T-helper 2 cell treated with Interferon-gamma antibody and Interleukin-4, amounts not matched to agents 5 μg/mL and 100 μg/mL, for 36 hours (primary cell): ENCODE data around the gene ST6GALNAC2.
"Not testable (repeated sequence)": the region's sequence is repeated elsewhere in the genome, so short reads cannot be mapped to it uniquely, and the experiment has no call there.

Experiments
- DNase-seq: peaks from one replicate; pipeline ENCODE4 v3.0.0; 2021; ENCODE audit warnings: low spot score
- H3K27ac Mint-ChIP-seq: one replicate; pipeline ENCODE4 v1.8.0; 2021; ENCODE audit warnings: mild to moderate bottlenecking, mixed read lengths
- H3K27me3 Mint-ChIP-seq: one replicate; pipeline ENCODE4 v1.8.0; 2021; ENCODE audit warnings: low read depth, mixed read lengths
- H3K36me3 Mint-ChIP-seq: one replicate; pipeline ENCODE4 v1.8.0; 2021; ENCODE audit warnings: low read depth, mixed read lengths
- H3K4me1 Mint-ChIP-seq: one replicate; pipeline ENCODE4 v1.8.0; 2021; ENCODE audit warnings: low read depth, mixed read lengths
- H3K4me3 Mint-ChIP-seq: one replicate; pipeline ENCODE4 v1.8.0; 2022; ENCODE audit warnings: mild to moderate bottlenecking, moderate library complexity, mixed read lengths
- H3K9me3 Mint-ChIP-seq: one replicate; pipeline ENCODE4 v1.8.0; 2021; ENCODE audit warnings: mixed read lengths

ST6GALNAC2 gene

GRCh38 chr17:76560877-76561221 lies 24.8 kb downstream of the ST6GALNAC2 start:
- Mint-ChIP-seq H3K27ac (peak overlapping the region; percentile 20), H3K27me3 (no peaks in the 10 kb centered on the region), H3K4me3 (peak overlapping the region; percentile 42), H3K36me3 (peaks cover 60% of the 10 kb centered on the region), H3K9me3 (no peaks in the 10 kb centered on the region), H3K4me1 (peaks cover 26% of the 10 kb centered on the region)
- no peak for DNase-seq

DNA sequence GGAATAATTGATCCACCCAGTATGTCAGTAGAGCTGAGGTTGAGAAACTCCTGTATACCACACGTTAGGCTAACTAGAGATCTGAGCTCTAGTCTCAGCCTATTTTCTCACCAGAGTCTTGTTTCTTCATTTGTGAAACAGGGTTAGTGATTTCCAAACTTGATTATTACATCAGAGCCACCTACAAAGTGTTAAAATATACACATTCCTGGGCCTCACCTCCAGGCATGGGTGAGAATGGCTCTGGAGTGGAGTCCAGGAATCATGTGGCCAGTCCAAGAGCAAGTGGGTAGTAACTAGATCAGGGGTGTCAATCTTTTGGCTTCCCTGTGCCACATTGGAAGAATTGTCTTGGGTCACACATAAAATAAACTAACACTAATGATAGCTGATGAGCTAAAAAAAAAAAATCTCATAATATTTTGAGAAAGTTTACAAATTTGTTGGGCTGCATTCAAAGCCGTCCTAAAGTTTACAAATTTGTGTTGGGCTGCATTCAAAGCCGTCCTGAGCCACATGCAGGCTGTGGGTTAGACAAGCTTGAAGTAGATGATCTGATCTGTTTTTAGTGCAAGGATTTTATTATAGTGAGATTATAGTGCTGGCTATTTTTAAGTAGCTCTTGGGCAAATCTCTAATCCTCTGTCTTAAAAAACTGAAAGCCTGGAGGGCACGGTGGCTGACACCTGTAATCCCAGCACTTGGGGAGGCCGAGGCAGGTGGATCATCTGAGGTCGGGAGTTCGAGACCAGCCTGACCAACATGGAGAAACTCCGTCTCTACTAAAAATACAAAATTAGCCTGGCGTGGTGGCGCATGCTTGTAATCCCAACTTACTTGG lies 25.4 kb downstream of the ST6GALNAC2 start:
- no peak for DNase-seq
- H3K27ac Mint-ChIP-seq = peak overlapping the region; percentile 49
- H3K9me3 Mint-ChIP-seq = no peaks in the 10 kb centered on the region
- no peaks in the 10 kb centered on the region for H3K27me3 Mint-ChIP-seq
- peak overlapping the region; percentile 64 for H3K4me3 Mint-ChIP-seq
- peaks cover 28% of the 10 kb centered on the region for H3K4me1 Mint-ChIP-seq
- H3K36me3 Mint-ChIP-seq = peaks cover 56% of the 10 kb centered on the region

DNA sequence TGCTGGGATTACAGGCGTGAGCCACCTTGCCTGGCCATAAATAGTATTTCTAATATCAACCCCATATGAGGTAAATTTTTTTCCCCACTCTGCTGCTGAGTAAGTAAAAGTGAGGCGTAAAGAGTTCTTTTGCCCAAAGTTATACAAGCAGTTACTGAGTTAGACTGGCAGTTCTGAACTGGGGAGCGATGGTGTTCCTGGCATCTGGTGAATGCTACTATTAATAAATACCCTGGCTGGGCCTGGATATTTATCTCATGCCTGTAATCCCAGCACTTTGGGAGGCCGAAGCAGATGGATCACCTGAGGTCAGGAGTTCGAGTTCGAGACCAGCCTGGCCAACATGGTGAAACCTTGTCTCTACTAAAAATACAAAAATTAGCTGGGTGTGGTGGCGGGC lies 26.2 kb downstream of the ST6GALNAC2 start:
- not testable (repeated sequence) for H3K9me3 Mint-ChIP-seq, DNase-seq, H3K27me3 Mint-ChIP-seq, H3K27ac Mint-ChIP-seq
- Mint-ChIP-seq H3K36me3 (peaks cover 49% of the 10 kb centered on the region), H3K4me1 (peaks cover 28% of the 10 kb centered on the region), H3K4me3 (peak overlapping the region; percentile 100)

GRCh38 chr17:76558198-76559095 lies 27.2 kb downstream of the ST6GALNAC2 start:
- no peak for DNase-seq

DNA sequence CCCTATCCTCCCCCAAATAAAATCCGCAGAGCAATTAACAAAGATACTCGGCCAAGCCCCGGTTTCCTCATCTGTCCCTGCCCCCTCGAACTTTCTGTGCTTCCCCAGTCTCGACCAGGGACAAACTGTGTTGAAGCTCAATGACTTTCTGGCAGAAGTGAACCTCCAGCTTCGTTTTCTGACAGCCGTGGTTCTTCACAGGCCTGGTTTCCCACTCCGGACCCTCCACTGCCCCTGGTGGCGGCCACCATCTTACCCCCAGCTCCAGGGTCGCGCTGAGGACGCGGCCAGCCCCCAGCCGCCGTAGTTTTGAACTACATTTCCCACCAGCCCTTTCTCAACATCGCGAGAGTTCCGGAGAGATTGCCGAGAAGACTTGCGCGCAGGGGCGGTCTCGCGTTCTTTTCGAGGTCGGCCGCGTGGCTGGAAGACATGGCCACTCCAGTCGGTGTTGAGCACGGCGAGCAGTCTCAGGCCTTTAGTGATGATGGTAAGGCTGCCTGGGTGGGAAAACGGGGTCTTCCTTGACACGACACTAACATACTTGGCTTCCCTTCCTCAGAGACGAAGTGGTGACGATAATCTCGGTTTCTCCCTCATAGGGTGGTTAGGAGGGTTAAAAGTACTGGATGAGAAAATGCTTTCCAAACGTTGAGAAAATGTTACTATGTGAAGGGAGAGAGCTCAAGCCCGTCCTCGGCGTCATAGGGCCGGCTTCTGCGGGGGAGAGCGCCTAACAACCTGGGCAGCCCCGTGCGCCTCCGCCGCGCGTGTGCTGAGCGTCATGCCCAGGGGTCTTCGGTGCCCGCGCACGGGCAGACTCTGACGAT lies 28.1 kb downstream of the ST6GALNAC2 start:
- peak overlapping the region; percentile 100 for H3K4me3 Mint-ChIP-seq
- peaks cover 40% of the 10 kb centered on the region for H3K36me3 Mint-ChIP-seq
- no peaks in the 10 kb centered on the region for H3K27me3 Mint-ChIP-seq
- H3K27ac Mint-ChIP-seq = peak overlapping the region; percentile 94
- H3K9me3 Mint-ChIP-seq = no peaks in the 10 kb centered on the region
- peaks cover 25% of the 10 kb centered on the region for H3K4me1 Mint-ChIP-seq
- DNase-seq = peak; percentile 93

More at GRCh38 chr17:76558198-76559095, 27.2 kb downstream of the ST6GALNAC2 start:
- peaks cover 47% of the 10 kb centered on the region for H3K36me3 Mint-ChIP-seq
- no peaks in the 10 kb centered on the region for H3K27me3 Mint-ChIP-seq
- H3K27ac Mint-ChIP-seq = peak overlapping the region; percentile 94
- H3K9me3 Mint-ChIP-seq = no peaks in the 10 kb centered on the region
- H3K4me3 Mint-ChIP-seq = peak overlapping the region; percentile 100
- peaks cover 28% of the 10 kb centered on the region for H3K4me1 Mint-ChIP-seq

DNA sequence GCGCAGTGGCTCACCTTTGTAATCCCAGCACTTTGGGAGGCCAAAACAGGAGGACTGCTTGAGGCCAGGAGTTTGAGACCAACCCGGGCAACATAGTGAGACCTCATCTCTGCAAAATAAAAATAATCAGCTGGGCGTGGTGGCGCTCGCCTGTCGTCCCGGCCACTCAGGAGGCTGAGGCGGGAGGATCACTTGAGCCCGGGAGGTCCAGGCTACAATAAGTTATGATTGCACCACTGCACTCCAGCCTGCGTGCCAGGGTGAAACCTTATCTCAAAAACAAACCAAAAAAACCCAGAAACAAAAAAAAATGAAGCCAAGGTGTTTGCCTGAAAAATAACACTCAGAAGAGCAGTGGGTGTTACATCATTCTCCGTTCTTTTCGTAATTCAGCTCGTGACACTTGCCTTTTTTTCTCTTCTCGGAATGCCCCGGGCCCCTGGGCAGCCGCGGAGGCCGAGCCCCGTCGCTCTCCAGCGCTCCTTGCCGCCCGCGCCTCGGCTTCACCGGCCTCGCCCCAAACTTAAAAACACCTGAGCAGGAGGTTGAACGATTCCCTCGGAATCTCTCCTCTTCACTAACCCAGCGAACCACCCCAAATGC lies 28.8 kb downstream of the ST6GALNAC2 start:
- DNase-seq = peak; percentile 33

DNA sequence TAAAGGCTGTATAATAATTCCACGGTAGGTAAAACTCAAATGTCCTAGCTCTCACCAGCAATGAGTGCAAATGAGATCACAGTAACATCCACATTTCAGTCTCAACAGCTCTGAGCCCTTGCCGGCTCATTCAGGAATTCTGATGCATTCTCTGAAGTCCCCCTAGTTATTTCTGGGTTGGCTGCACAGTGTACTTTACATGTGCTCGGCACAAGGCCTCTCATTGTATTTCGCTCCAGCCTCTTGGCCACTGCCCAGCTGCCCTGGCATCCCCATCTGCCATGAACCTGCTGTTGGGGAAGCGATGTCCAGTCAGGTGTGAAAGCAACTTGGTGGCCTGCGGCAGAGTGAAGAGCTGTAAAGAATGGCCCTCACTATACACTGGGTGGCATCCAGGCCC lies 31.5 kb downstream of the ST6GALNAC2 start:
- no peak overlapping the region for H3K27ac Mint-ChIP-seq
- peaks cover 16% of the 10 kb centered on the region for H3K4me1 Mint-ChIP-seq
- no peaks in the 10 kb centered on the region for H3K27me3 Mint-ChIP-seq
- no peak overlapping the region for H3K4me3 Mint-ChIP-seq
- no peaks in the 10 kb centered on the region for H3K9me3 Mint-ChIP-seq
- peaks cover 20% of the 10 kb centered on the region for H3K36me3 Mint-ChIP-seq
- DNase-seq = no peak

More for the DNA sequence above, 28.8 kb downstream of the ST6GALNAC2 start:
- Mint-ChIP-seq H3K4me3 (peak overlapping the region; percentile 100), H3K27ac (peak overlapping the region; percentile 94), H3K9me3 (no peaks in the 10 kb centered on the region), H3K4me1 (peaks cover 25% of the 10 kb centered on the region), H3K36me3 (peaks cover 40% of the 10 kb centered on the region), H3K27me3 (no peaks in the 10 kb centered on the region)

GRCh38 chr17:76553178-76553908 lies 32.3 kb downstream of the ST6GALNAC2 start:
- no peaks in the 10 kb centered on the region for H3K9me3 Mint-ChIP-seq
- H3K27ac Mint-ChIP-seq = no peak overlapping the region
- DNase-seq = no peak
- H3K36me3 Mint-ChIP-seq = peaks cover 13% of the 10 kb centered on the region
- H3K4me3 Mint-ChIP-seq = no peak overlapping the region
- H3K27me3 Mint-ChIP-seq = no peaks in the 10 kb centered on the region
- peaks cover 11% of the 10 kb centered on the region for H3K4me1 Mint-ChIP-seq

DNA sequence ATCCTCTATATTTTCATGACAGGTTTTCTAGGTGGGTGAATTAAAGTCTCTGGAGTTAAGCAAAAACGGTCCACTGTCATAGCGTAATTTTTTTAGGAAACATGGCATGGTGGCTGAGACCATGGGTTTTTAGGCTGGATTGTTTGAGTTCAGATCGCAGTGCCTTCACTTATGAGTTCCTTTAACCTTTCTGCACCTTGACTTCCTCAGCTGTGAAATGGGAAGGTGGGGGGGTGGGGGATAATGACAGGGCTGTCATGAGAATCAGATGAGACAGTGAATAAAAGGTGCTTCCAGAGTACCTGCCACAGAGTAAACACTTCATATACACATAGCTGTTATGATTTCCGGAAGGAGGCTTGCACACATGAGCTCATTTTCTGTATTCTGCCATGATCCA lies 34.0 kb downstream of the ST6GALNAC2 start:
- no peaks in the 10 kb centered on the region for H3K9me3 Mint-ChIP-seq
- no peak overlapping the region for H3K4me3 Mint-ChIP-seq
- H3K36me3 Mint-ChIP-seq = peaks cover 2% of the 10 kb centered on the region
- H3K4me1 Mint-ChIP-seq = peaks cover 6% of the 10 kb centered on the region
- H3K27me3 Mint-ChIP-seq = no peaks in the 10 kb centered on the region
- H3K27ac Mint-ChIP-seq = no peak overlapping the region
- DNase-seq = no peak

DNA sequence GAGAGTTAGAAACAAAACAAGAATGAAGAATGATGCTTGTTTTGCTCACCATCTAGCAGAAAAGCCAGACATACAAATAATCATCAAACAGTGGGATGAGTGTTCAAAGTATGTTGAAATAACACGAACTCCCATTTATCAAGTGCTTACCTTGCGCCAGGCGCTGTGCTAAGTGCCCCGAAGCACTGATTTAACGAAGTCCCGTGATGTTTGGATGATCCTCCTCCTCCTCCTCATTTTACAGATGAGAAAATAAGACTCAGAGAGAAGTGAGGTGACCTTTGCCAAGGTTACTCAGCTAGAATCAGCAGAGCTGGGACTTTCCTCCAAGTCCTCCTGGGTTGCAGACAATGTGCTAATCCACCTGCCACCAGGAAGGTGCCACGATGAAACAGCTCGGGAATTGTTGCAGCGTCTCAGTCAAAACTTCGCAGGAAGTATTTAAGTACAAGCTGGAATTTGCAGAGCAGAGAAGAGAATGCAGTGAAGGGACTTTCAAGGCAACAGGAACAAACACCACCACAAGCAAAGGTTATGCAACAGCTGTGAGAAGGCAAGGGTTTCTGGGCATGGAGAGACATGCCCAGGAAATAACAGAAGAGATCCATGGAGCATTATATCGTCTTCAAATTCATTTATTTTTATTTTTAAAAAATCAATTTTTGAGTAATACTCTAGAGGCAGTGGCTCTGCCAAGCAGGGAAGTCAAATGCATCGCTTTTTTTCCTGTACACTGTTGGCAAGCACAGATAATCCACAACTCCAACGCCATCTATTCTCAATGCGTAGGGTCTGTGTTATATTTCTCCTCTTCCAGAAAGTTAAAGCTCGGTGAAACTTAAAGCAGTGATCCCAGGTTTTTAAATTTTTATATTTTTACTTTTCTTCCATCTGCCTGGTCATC lies 34.7 kb downstream of the ST6GALNAC2 start:
- Mint-ChIP-seq H3K9me3 (no peaks in the 10 kb centered on the region), H3K27me3 (no peaks in the 10 kb centered on the region), H3K27ac (no peak overlapping the region), H3K4me1 (peaks cover 3% of the 10 kb centered on the region), H3K36me3 (peaks cover 2% of the 10 kb centered on the region), H3K4me3 (no peak overlapping the region)
- no peak for DNase-seq

GRCh38 chr17:76549539-76549938 lies 36.1 kb downstream of the ST6GALNAC2 start:
- DNase-seq = no peak
- Mint-ChIP-seq H3K9me3 (no peaks in the 10 kb centered on the region), H3K27ac (no peak overlapping the region), H3K4me3 (no peak overlapping the region), H3K27me3 (no peaks in the 10 kb centered on the region), H3K36me3 (no peaks in the 10 kb centered on the region), H3K4me1 (no peaks in the 10 kb centered on the region)

GRCh38 chr17:76549215-76549518 lies 36.5 kb downstream of the ST6GALNAC2 start:
- Mint-ChIP-seq H3K36me3 (no peaks in the 10 kb centered on the region), H3K4me1 (no peaks in the 10 kb centered on the region), H3K27me3 (no peaks in the 10 kb centered on the region), H3K27ac (no peak overlapping the region), H3K4me3 (no peak overlapping the region), H3K9me3 (no peaks in the 10 kb centered on the region)
- no peak for DNase-seq
